ENCODE measurements around the gene SLC16A1. TPM values are rescaled to one million over a fixed set of nuclear protein-coding genes. Genes with fewer than 3 reads are reported as not detected.

Gene SLC16A1
- total RNA-seq, 1 donor from 2014 or later = 58.7 TPM

DNA sequence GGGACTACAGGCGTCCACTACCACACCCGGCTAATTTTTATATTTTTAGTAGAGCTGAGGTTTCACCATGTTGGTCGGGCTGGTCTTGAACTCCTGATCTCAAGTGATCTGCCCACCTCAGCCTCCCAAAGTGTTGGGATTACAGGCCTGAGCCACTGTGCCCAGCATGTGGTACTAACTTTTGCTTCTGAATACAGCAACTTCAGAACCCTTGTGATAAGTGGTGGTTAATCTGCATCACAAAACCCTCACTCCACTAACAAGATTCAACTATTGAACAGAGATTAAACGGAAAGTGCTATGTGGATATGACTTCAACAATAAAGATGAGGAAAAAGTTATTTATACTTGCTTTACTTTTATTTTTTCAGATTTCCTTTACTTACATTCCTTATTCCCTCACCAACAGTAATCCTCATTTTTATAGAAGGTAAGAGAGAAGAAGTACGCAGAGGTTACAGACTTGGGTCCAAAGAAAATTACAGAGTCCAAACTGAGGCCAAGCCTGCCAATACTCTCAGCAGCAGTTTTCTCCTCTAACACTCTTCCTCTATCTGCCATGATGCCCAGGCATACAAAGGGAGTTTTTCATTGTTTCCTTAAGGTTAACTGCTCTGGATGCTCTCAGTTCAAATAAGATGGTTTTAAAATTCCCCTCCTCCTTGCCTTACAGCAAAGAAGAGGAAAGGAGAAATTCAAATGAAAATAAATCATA, 44.3 kb downstream of the SLC16A1 start:
- Mint-ChIP-seq H3K9me3 (ENCODE audit: unreplicated experiment) (no peaks in the 10 kb centered on the region), H3K27ac (ENCODE audit: unreplicated experiment) (no peak overlapping the region), H3K36me3 (ENCODE audit: unreplicated experiment) (peaks cover 15% of the 10 kb centered on the region), H3K4me3 (ENCODE audit: unreplicated experiment) (no peak overlapping the region), H3K4me1 (ENCODE audit: unreplicated experiment) (peaks cover 13% of the 10 kb centered on the region), H3K27me3 (ENCODE audit: unreplicated experiment) (no peaks in the 10 kb centered on the region)
- TF ChIP-seq, protein P1, sequence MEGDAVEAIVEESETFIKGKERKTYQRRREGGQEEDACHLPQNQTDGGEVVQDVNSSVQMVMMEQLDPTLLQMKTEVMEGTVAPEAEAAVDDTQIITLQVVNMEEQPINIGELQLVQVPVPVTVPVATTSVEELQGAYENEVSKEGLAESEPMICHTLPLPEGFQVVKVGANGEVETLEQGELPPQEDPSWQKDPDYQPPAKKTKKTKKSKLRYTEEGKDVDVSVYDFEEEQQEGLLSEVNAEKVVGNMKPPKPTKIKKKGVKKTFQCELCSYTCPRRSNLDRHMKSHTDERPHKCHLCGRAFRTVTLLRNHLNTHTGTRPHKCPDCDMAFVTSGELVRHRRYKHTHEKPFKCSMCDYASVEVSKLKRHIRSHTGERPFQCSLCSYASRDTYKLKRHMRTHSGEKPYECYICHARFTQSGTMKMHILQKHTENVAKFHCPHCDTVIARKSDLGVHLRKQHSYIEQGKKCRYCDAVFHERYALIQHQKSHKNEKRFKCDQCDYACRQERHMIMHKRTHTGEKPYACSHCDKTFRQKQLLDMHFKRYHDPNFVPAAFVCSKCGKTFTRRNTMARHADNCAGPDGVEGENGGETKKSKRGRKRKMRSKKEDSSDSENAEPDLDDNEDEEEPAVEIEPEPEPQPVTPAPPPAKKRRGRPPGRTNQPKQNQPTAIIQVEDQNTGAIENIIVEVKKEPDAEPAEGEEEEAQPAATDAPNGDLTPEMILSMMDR (IDR thresholded peaks at IDR 0.05) = no peak
- DNase-seq (ENCODE audit: extremely low spot score, unreplicated experiment) = no peak

DNA sequence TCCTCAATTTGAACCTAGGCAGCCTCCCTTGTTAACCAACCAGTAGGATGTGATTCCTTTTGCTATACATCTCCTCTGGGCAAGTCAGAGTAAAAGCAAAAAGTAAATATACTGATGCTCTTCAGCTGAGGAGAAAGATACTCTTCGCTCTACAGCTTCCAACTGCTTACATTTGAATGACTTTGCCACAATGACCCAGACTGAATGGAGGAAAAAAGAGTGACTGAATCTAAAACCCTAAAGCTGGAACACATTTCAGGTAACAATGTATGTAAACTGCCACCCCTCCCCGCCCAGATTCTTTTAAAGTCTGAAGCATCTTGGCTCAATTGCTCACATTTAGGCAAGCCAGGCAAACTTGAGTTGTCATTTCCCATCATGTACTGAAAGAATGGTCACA, 46.1 kb downstream of the SLC16A1 start:
- H3K27ac Mint-ChIP-seq (ENCODE audit: unreplicated experiment) = no peak overlapping the region
- H3K36me3 Mint-ChIP-seq (ENCODE audit: unreplicated experiment) = peaks cover 6% of the 10 kb centered on the region
- H3K4me3 Mint-ChIP-seq (ENCODE audit: unreplicated experiment) = no peak overlapping the region
- peaks cover 19% of the 10 kb centered on the region for H3K4me1 Mint-ChIP-seq (ENCODE audit: unreplicated experiment)
- peaks cover 1% of the 10 kb centered on the region for H3K9me3 Mint-ChIP-seq (ENCODE audit: unreplicated experiment)
- TF ChIP-seq, protein P1 (IDR thresholded peaks at IDR 0.05) = no peak
- H3K27me3 Mint-ChIP-seq (ENCODE audit: unreplicated experiment) = no peaks in the 10 kb centered on the region
- no peak for DNase-seq (ENCODE audit: extremely low spot score, unreplicated experiment)

DNA sequence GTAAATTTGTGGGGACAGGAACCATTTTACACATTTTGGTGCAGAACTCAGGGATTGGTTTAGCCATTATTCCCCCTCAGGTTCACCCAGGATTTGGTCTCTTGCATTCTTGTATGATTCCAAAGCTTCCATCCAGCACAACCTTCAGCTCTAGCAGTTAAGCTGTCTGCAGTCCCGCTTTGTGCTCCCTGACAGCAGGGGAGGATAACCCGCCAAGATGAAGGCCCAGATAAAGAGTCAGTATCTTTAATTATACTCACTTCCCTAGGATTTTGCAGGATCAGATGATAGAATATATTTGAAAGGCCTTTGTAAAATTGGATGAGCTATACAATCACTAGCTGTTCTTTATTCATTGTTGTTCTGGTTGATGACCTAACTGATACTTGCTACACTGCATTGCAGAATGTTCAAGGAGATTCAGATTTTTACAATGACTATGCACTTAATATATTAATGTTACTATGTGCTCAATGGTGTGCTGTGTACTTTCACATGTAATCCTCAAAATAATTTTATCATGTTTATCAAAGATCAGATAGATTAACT, 49.8 kb downstream of the SLC16A1 start:
- Mint-ChIP-seq H3K4me1 (ENCODE audit: unreplicated experiment) (peaks cover 31% of the 10 kb centered on the region), H3K36me3 (ENCODE audit: unreplicated experiment) (peaks cover 4% of the 10 kb centered on the region), H3K4me3 (ENCODE audit: unreplicated experiment) (no peak overlapping the region), H3K27me3 (ENCODE audit: unreplicated experiment) (no peaks in the 10 kb centered on the region), H3K9me3 (ENCODE audit: unreplicated experiment) (peaks cover 3% of the 10 kb centered on the region), H3K27ac (ENCODE audit: unreplicated experiment) (no peak overlapping the region)
- TF ChIP-seq, protein P1 (IDR thresholded peaks at IDR 0.05) = no peak
- no peak for DNase-seq (ENCODE audit: extremely low spot score, unreplicated experiment)

DNA sequence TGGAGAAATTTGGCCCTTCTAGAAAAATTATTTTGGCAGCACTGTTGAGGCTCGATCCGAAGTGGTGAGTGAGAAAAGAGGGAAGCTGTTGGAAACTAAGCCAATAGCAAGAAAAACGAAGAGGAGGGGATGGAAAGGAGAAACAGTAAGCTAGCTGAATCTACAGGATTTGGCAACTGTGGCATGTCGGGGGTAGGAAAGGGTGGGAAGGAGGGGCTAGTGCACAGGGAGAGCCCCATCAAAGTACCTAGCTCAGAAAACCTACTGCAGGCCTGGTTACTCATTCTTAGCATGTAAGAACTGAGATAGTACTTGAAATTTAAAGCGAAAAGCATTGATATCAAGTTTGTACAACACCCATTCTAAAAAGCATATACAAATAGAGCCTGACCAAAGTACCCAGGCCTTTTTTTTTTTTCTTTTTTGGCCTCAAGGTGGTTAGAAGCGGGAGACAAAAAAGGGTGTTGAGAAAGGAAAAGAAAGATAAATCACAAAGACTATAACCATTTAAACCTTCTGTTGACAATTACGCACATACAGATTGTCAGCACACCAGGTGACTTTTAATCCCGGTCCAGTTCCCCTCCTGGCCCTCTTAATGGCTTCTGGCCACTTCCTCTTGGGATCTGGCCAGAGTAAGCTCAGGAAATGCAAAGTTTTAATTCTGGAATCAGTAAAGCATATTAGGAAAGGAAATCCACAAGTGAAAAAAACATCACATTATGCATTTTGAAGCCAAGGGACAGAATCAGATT, 50.4 kb downstream of the SLC16A1 start:
- no peak overlapping the region for H3K4me3 Mint-ChIP-seq (ENCODE audit: unreplicated experiment)
- peaks cover 2% of the 10 kb centered on the region for H3K36me3 Mint-ChIP-seq (ENCODE audit: unreplicated experiment)
- peaks cover 3% of the 10 kb centered on the region for H3K9me3 Mint-ChIP-seq (ENCODE audit: unreplicated experiment)
- DNase-seq (ENCODE audit: extremely low spot score, unreplicated experiment) = no peak
- H3K4me1 Mint-ChIP-seq (ENCODE audit: unreplicated experiment) = peaks cover 31% of the 10 kb centered on the region
- TF ChIP-seq, protein P1 (IDR thresholded peaks at IDR 0.05) = no peak
- no peak overlapping the region for H3K27ac Mint-ChIP-seq (ENCODE audit: unreplicated experiment)
- no peaks in the 10 kb centered on the region for H3K27me3 Mint-ChIP-seq (ENCODE audit: unreplicated experiment)

DNA sequence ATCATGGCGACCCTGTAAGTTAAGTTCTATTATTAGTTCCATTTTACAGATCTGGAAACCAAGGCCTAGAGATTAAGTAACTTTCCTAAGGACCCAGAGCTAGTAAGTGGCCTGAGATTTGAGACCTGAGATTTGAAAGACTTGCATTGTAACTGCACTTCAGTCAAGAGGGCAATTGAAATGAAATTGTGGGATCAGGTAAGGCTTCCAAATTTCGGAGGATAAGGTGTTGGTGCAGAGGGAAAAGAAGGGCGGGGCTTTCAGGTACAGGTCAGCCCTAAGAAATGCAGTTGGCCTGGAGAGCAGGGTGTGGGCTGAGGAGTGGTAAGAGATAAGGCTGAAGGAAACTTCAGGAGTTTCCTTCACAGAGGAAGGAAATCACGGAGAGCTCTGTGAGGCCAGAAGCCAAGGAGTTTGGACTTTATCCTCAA, 51.1 kb downstream of the SLC16A1 start:
- peak overlapping the region; percentile 20 for H3K27ac Mint-ChIP-seq (ENCODE audit: unreplicated experiment)
- TF ChIP-seq, protein P1 (IDR thresholded peaks at IDR 0.05) = no peak

More for the DNA sequence above, 51.1 kb downstream of the SLC16A1 start:
- Mint-ChIP-seq H3K36me3 (ENCODE audit: unreplicated experiment) (peaks cover 2% of the 10 kb centered on the region), H3K4me1 (ENCODE audit: unreplicated experiment) (peaks cover 31% of the 10 kb centered on the region), H3K27me3 (ENCODE audit: unreplicated experiment) (no peaks in the 10 kb centered on the region), H3K9me3 (ENCODE audit: unreplicated experiment) (peaks cover 3% of the 10 kb centered on the region), H3K4me3 (ENCODE audit: unreplicated experiment) (no peak overlapping the region)
- DNase-seq (ENCODE audit: extremely low spot score, unreplicated experiment) = no peak
